CD14-positive monocyte (primary cell): ENCODE data around the gene DDX51. TPM values are rescaled to one million over a fixed set of nuclear protein-coding genes. Genes with fewer than 3 reads are reported as not detected.

Source experiments
- DNase-seq, 3 donors: peaks; one replicate each; pipeline ENCODE4 v3.0.0-alpha.2; 2011 to 2022
- H2AFZ ChIP-seq: 2 replicates; pipeline ENCODE4 v1.6.0; 2012; ENCODE audit warnings: mild to moderate bottlenecking, low read depth, low read length, inconsistent platforms; ENCODE audit not compliant: insufficient read depth, poor library complexity, severe bottlenecking
- H3K27ac ChIP-seq, 2 donors: 1 replicate in 1 of 2; 2 replicates in 1 of 2; pipeline ENCODE4 v1.5.1; 2012 to 2013; ENCODE audit warnings: low read length in 2 of 2, control low read depth in 1 of 2, inconsistent platforms in 1 of 2, low read depth in 1 of 2, mild to moderate bottlenecking in 1 of 2
- H3K27me3 ChIP-seq, 2 donors: one replicate each; pipeline versions ENCODE4 v1.6.0 to v1.6.1; 2011 to 2013; ENCODE audit warnings: low read length in 2 of 2; ENCODE audit not compliant: control insufficient read depth in 2 of 2, insufficient read depth in 2 of 2
- H3K36me3 ChIP-seq, 2 donors: replicated peaks in 1 of 2; 1 replicate in 1 of 2; 2 replicates in 1 of 2; pipeline versions ENCODE4 v1.5.1 to v1.6.1; 2012 to 2013; ENCODE audit warnings: low read length in 2 of 2, control low read depth in 1 of 2, inconsistent platforms in 1 of 2, mild to moderate bottlenecking in 1 of 2; ENCODE audit not compliant: insufficient read depth in 2 of 2, control insufficient read depth in 1 of 2
- H3K4me1 ChIP-seq, 2 donors: 1 replicate in 1 of 2; 2 replicates in 1 of 2; pipeline versions ENCODE4 v1.5.1 to v1.6.1; 2012 to 2013; ENCODE audit warnings: low read length in 2 of 2, control low read depth in 1 of 2, inconsistent platforms in 1 of 2, mild to moderate bottlenecking in 1 of 2, moderate library complexity in 1 of 2; ENCODE audit not compliant: insufficient read depth in 2 of 2, control insufficient read depth in 1 of 2
- H3K4me2 ChIP-seq: replicated peaks from 2 replicates; pipeline ENCODE3; 2012; ENCODE audit warnings: low read length, moderate library complexity, mild to moderate bottlenecking; ENCODE audit not compliant: poor library complexity, severe bottlenecking; ENCODE audit errors: extremely low read depth
- H3K4me3 ChIP-seq, 3 experiments: fragments of 200-600 bp in 1 of 3; sonication (generic) in 1 of 3; replicated peaks in 1 of 3; 1 replicate in 2 of 3; 2 replicates in 1 of 3; pipeline ENCODE4 v1.5.1; 2011 to 2013; ENCODE audit warnings: low read length in 3 of 3, mild to moderate bottlenecking in 3 of 3, control low read depth in 2 of 3, low read depth in 2 of 3, inconsistent platforms in 1 of 3, moderate library complexity in 1 of 3
- H3K79me2 ChIP-seq: 2 replicates; pipeline ENCODE4 v1.6.0; 2012; ENCODE audit warnings: mild to moderate bottlenecking, control low read depth, inconsistent platforms, low read length, moderate library complexity; ENCODE audit not compliant: insufficient read depth
- H3K9ac ChIP-seq: 2 replicates; pipeline ENCODE4 v1.6.0; 2017; ENCODE audit warnings: low read length, mild to moderate bottlenecking; ENCODE audit not compliant: insufficient read depth, poor library complexity, severe bottlenecking
- H3K9me3 ChIP-seq, 2 donors: replicated peaks in 1 of 2; 1 replicate in 1 of 2; 2 replicates in 1 of 2; pipeline versions ENCODE4 v1.5.1 to v1.6.1; 2012 to 2013; ENCODE audit warnings: low read length in 2 of 2, control low read depth in 1 of 2; ENCODE audit not compliant: control insufficient read depth in 1 of 2, insufficient read depth in 1 of 2
- H4K20me1 ChIP-seq: 2 replicates; pipeline ENCODE4 v1.6.0; 2012; ENCODE audit warnings: mild to moderate bottlenecking, low read length, control low read depth, moderate library complexity; ENCODE audit not compliant: insufficient read depth
- H3K27ac Mint-ChIP-seq, 7 donors: one replicate each; pipeline ENCODE4 v1.8.0; 2020; ENCODE audit warnings: mild to moderate bottlenecking in 7 of 7, mixed read lengths in 7 of 7, moderate library complexity in 6 of 7, inconsistent platforms in 2 of 7
- H3K27me3 Mint-ChIP-seq, 3 donors: one replicate each; pipeline ENCODE4 v1.8.0; 2021 to 2022; ENCODE audit warnings: low read depth in 3 of 3, mild to moderate bottlenecking in 3 of 3, mixed read lengths in 3 of 3, moderate library complexity in 3 of 3, inconsistent platforms in 1 of 3
- H3K36me3 Mint-ChIP-seq, 2 donors: one replicate each; pipeline ENCODE4 v1.8.0; 2020; ENCODE audit warnings: mixed read lengths in 2 of 2, inconsistent platforms in 1 of 2, mild to moderate bottlenecking in 1 of 2
- H3K4me1 Mint-ChIP-seq: one replicate; pipeline ENCODE4 v1.8.0; 2020; ENCODE audit warnings: mild to moderate bottlenecking, mixed read lengths
- H3K4me3 Mint-ChIP-seq, 2 donors: one replicate each; pipeline ENCODE4 v1.8.0; 2020; ENCODE audit warnings: mild to moderate bottlenecking in 2 of 2, mixed read lengths in 2 of 2, moderate library complexity in 1 of 2
- H3K9me3 Mint-ChIP-seq, 7 donors: one replicate each; pipeline ENCODE4 v1.8.0; 2020 to 2022; ENCODE audit warnings: mixed read lengths in 7 of 7, mild to moderate bottlenecking in 6 of 7, moderate library complexity in 6 of 7, inconsistent platforms in 2 of 7
- WGBS: methylation state at CpG from one replicate; pipeline ENCODE4 v1.1.5; 2013; ENCODE audit warnings: missing lambda C conversion rate; ENCODE audit not compliant: insufficient coverage; 5-methylcytosine and 5-hydroxymethylcytosine counted together
- intact Hi-C, 2 donors: fragments of 100-400 bp; cut with micrococcal nuclease; formaldehyde crosslinking; loops; one replicate each; pipeline versions ENCODE4 v1.15.0 to v1.15.1; 2023
- polyA plus RNA-seq, 3 donors: library from polyadenylated mRNA; depleted of rRNA in 1 of 3; unstranded in 2 of 3; stranded (reverse) in 1 of 3; fragments of 300-500 nt in 2 of 3; fragments of >200 nt in 1 of 3; fragmentation: Illumina TruSeq in 2 of 3; gene quantifications; 1 replicate in 2 of 3; 2 replicates in 1 of 3; pipeline ENCODE4 v1.2.3, GENCODE V29; 2012 to 2021
- TF ChIP-seq, protein P1 (sequence below): fragments of 200-600 bp; IDR thresholded peaks from one replicate; pipeline ENCODE4 v1.8.0; 2022; ENCODE audit warnings: antibody characterized with exemption, mild to moderate bottlenecking

DDX51 gene
- polyA plus RNA-seq, 3 donors: 1.7 to 24.9 (median 2.7) TPM

DNA sequence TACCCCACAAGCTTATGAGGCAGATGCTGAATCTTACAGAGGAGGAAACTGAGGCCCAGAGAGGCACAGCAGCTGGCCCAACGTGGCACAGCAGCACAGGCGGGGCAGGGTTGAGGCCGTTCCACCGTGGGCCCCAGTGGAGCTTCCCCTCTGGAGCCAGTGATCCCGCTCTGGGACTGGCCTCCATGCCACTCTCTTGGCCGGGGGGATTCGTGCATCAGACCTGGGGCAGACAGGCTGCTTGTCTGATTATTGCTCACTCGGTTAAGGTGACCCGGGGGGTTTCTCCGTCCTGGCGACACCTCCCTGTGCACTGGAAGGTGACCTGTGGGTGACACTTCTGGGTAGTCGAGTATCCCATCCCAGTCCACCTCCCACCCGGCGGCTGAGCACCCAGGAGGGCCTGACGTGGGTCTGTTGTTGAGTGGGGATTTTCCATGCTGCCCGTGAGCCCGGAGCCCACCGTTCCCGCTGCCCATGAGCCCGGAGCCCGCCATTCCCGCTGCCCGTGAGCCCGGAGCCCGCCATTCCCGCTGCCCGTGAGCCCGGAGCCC, 27.9 kb upstream of the DDX51 start:
- no peak for DNase-seq
- H3K9ac ChIP-seq: no peak overlapping the region
- WGBS: 93% methylated on average over 10 of the region's 28 CpGs
- H3K27ac ChIP-seq: no peak overlapping the region
- peaks cover 0 to 2% (median under 1%) of the 10 kb centered on the region in 7 donors for H3K9me3 Mint-ChIP-seq
- H3K4me3 Mint-ChIP-seq: no peak overlapping the region
- H3K27me3 Mint-ChIP-seq: peaks cover 12 to 44% (median 20%) of the 10 kb centered on the region in 3 donors
- H3K27ac Mint-ChIP-seq: no peak overlapping the region
- H3K79me2 ChIP-seq: no peaks in the 10 kb centered on the region
- no peak overlapping the region for H3K4me3 ChIP-seq
- no peak overlapping the region for H3K4me2 ChIP-seq
- H3K9me3 ChIP-seq: no peaks in the 10 kb centered on the region
- intact Hi-C loops: no loop called here
- no peak overlapping the region for H2AFZ ChIP-seq
- no peaks in the 10 kb centered on the region for H3K4me1 ChIP-seq
- H3K36me3 Mint-ChIP-seq: no peaks in the 10 kb centered on the region
- H3K27me3 ChIP-seq: peaks cover 0 to 9% of the 10 kb centered on the region in 2 donors
- no peaks in the 10 kb centered on the region for H3K36me3 ChIP-seq
- TF ChIP-seq, protein P1, sequence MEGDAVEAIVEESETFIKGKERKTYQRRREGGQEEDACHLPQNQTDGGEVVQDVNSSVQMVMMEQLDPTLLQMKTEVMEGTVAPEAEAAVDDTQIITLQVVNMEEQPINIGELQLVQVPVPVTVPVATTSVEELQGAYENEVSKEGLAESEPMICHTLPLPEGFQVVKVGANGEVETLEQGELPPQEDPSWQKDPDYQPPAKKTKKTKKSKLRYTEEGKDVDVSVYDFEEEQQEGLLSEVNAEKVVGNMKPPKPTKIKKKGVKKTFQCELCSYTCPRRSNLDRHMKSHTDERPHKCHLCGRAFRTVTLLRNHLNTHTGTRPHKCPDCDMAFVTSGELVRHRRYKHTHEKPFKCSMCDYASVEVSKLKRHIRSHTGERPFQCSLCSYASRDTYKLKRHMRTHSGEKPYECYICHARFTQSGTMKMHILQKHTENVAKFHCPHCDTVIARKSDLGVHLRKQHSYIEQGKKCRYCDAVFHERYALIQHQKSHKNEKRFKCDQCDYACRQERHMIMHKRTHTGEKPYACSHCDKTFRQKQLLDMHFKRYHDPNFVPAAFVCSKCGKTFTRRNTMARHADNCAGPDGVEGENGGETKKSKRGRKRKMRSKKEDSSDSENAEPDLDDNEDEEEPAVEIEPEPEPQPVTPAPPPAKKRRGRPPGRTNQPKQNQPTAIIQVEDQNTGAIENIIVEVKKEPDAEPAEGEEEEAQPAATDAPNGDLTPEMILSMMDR: no peak
- H3K4me1 Mint-ChIP-seq: peaks cover 2% of the 10 kb centered on the region
- no peaks in the 10 kb centered on the region for H4K20me1 ChIP-seq

DNA sequence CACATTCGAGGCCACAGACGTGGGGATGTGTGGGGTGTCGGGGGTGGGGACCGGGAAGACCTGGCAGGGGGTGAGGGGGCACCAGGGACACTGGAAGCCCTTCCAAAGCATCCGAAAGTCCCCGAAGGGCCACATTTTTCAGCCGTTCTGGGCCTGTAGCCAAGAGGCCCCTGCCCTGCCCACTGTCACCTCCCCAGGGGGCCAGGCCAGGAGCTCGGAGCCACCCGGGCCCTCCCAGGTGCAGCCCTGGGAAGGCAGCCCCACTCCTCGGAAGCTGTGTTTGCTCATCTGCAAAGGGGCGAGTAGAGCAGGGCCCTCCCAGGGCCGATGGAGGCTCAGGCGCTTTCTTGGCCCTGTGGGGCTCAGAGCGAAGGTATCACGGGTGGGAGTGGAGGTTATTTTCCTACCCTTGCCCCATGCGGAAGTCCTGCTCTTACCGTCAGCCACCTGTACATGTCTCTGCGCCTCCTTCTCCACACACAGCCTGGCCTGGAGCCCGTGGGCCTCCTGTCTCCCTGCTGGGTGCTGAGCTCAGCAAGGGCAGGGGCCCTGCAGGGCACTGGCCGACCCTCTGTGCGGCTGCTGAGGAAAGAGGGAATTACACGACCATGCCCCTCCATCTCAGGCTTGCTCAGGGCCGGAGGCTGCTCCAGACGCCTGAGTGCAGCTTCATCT, 27.3 kb upstream of the DDX51 start:
- no peak overlapping the region for H3K4me2 ChIP-seq
- H3K9ac ChIP-seq: no peak overlapping the region
- intact Hi-C loops: no loop called here
- H3K27me3 ChIP-seq: peaks cover 0 to 9% of the 10 kb centered on the region in 2 donors
- Mint-ChIP-seq H3K4me1 (peaks cover 2% of the 10 kb centered on the region), H3K27ac (no peak overlapping the region), H3K9me3 (peaks cover 0 to 7% (median 2%) of the 10 kb centered on the region in 7 donors), H3K4me3 (no peak overlapping the region), H3K27me3 (peaks cover 14 to 44% (median 18%) of the 10 kb centered on the region in 3 donors), H3K36me3 (no peaks in the 10 kb centered on the region)
- no peak overlapping the region for H2AFZ ChIP-seq
- no peak overlapping the region for H3K4me3 ChIP-seq
- no peaks in the 10 kb centered on the region for H4K20me1 ChIP-seq
- H3K79me2 ChIP-seq: no peaks in the 10 kb centered on the region
- WGBS: 83% methylated on average over 17 of the region's 24 CpGs
- no peak for DNase-seq
- TF ChIP-seq, protein P1: no peak
- no peaks in the 10 kb centered on the region for H3K4me1 ChIP-seq
- no peaks in the 10 kb centered on the region for H3K36me3 ChIP-seq
- no peaks in the 10 kb centered on the region for H3K9me3 ChIP-seq
- no peak overlapping the region for H3K27ac ChIP-seq
